GM18508 (cell line): ENCODE results near the gene NR2F6.

Experiments
- ATAC-seq: cut with Tn5 transposase; IDR thresholded peaks from one replicate; pipeline ENCODE4 v1.9.1; 2021; ENCODE audit warnings: moderate number of reproducible peaks; ENCODE audit not compliant: insufficient read depth, unreplicated experiment

Gene NR2F6

DNA sequence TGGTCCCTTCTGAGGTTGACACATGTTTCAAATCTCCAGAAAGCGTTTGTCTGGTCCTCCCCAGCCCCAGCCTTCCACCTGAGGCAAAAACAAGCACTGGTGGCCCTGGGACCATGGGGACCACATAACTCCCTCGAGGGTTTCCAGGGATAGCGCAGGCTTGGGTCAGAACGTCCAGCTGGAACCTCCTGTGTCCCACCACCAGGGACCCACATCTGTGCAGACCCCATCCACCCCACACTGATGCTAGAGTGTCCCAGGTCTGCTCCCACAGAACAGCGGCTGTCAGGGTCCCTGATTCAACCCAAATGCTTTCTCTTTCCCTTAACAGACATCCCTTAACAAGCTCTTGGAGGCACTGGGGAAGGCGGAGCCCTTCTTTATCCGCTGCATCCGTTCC lies 60.1 kb downstream of the NR2F6 start:
- no peak for ATAC-seq

DNA sequence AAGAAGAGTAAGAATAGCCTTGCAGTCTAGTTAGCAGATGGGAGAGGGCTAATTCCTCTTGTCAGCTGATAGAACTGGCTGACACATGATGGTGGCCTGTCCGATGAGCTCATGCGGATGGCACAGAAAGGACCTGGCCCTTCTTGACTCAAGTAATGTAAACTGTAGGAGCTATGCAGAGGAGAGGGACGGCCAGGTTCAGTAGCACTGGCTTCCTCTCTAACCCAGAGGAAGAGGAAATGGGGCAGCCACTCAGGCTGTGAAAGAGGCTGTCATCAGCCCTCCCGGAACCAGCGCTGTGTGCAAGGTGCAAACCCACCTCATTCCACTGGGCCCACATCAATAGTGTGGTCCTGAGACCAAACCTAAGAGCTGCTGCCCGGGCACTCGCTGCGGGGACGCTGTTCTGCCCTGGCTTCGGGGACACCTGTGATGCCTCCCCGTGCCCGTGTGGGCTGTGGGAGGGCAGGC lies 61.3 kb downstream of the NR2F6 start:
- ATAC-seq, result no peak

DNA sequence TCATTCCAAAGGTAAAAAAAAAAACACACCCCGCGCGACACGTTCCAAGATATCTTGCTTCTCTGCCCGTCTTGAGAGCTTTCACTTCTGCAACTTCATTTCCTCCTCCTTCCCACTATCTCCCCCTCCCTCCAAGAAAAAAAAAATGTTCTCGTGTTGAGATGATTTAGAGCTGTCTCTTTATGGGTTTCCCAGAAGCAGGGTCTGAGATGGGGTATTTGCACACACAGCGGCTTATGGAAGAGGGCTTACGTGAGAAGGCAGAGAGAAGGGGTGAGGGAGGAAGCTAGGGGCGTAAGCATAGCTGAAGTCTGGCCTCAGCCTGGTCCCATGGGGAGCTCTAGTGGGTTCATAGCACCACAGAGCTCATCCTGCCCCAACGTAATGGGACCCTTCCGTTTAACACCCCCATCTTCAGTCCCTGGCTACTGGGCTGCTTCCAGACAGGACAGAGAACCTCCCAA lies 61.8 kb downstream of the NR2F6 start:
- ATAC-seq, result no peak

DNA sequence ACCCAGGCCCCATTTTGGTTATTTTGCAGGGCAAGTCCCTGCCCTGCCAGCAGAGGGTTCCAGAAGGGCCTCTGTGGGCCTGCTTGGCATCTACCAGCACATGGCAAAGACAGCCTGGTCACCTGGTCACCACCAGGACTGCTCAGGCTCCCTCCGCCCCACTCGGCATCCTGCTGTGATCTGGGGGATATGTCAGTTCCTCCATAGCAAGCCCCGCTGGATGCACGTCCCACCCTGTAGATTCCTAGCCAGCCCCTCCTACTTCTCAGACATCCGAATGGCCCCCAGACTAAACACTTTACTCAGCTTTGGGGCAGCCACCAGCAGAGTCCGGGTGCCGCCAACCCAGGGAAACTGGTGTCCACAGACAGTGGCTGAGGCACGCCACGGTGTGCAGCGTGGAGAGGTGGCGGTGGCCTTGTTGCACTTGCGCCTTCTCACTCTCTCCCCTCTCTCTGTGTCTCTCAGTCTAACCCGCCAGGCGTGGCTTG lies 62.4 kb downstream of the NR2F6 start:
- no peak for ATAC-seq
